HepG2 (cell line): ENCODE measurements around the gene TM4SF20. TPM values are rescaled to one million over a fixed set of nuclear protein-coding genes. Genes with fewer than 3 reads are reported as not detected.

Experiments
- ATAC-seq: fragments of 200-7000 bp; cut with Tn5 transposase; 3 replicates; pipeline ENCODE4 v1.9.1; 2020; ENCODE audit warnings: mild to moderate bottlenecking, moderate library complexity
- BruUV-seq: library from RNA; stranded (reverse); fragments of 400-500 nt; replicated peaks from 2 replicates; lab custom pipeline; 2021; lab: Mats Ljungman, UMichigan
- CTCF ChIA-PET: fragments of 300-600 bp; formaldehyde crosslinking; extraction: SDS; loops from one replicate; lab custom pipeline; 2021; ENCODE audit warnings: low total read pairs, inconsistent platforms, low intra/inter-chr PET ratio; lab: Yijun Ruan, JAX
- POLR2A ChIA-PET: fragments of 350-600 bp; sonication (Branson Sonifier 250); formaldehyde crosslinking; loops from one replicate; lab custom pipeline; 2020; ENCODE audit warnings: antibody characterized with exemption, inconsistent platforms; lab: Yijun Ruan, JAX
- DNase-seq: peaks from one replicate; pipeline ENCODE4 v3.0.0-alpha.2; 2015; ENCODE audit warnings: low spot score
- FAIRE-seq: peaks from 3 replicates; lab custom pipeline; 2011; peaks lifted over from hg19 to GRCh38; lab: Jason Lieb, UNC
- H2AFZ ChIP-seq: one replicate; pipeline ENCODE4 v1.6.1; 2011; ENCODE audit warnings: low read length, inconsistent platforms
- H3K27ac ChIP-seq: fragments of 300-600 bp; 3 replicates; pipeline ENCODE4 v1.8.0; 2011; ENCODE audit warnings: mixed run types, mild to moderate bottlenecking, mixed read lengths, low read length, inconsistent platforms; ENCODE audit not compliant: insufficient read depth; ENCODE audit errors: extremely low read length
- H3K27me3 ChIP-seq, 2 experiments: fragments of 200-600 bp in 1 of 2; 2 replicates in 1 of 2; 3 replicates in 1 of 2; pipeline versions ENCODE4 v1.6.0 to v1.8.0; 2011; ENCODE audit warnings: low read length in 2 of 2, mild to moderate bottlenecking in 2 of 2, moderate library complexity in 2 of 2, inconsistent platforms in 1 of 2; ENCODE audit not compliant: insufficient read depth in 2 of 2, control insufficient read depth in 1 of 2
- H3K36me3 ChIP-seq, 2 experiments: fragments of 200-600 bp in 1 of 2; replicated peaks in 1 of 2; 2 replicates in 1 of 2; 3 replicates in 1 of 2; pipeline versions ENCODE4 v1.5.1 to v1.8.0; 2011; ENCODE audit warnings: low read length in 2 of 2, inconsistent platforms in 1 of 2; ENCODE audit not compliant: insufficient read depth in 2 of 2, control insufficient read depth in 1 of 2
- H3K4me1 ChIP-seq: 2 replicates; pipeline ENCODE4 v1.5.1; 2012; ENCODE audit warnings: low read length, inconsistent platforms; ENCODE audit not compliant: insufficient read depth
- H3K4me2 ChIP-seq: 2 replicates; pipeline ENCODE4 v1.6.0; 2011; ENCODE audit warnings: low read depth, low read length, inconsistent platforms
- H3K4me3 ChIP-seq, 3 experiments: fragments of 200-600 bp in 1 of 3; sonication (generic), shearing (Covaris generic) in 1 of 3; replicated peaks in 1 of 3; 2 replicates each; pipeline ENCODE4 v1.5.1; 2011 to 2016; ENCODE audit warnings: low read length in 3 of 3, inconsistent platforms in 2 of 3, low read depth in 2 of 3, mild to moderate bottlenecking in 2 of 3, control low read depth in 1 of 3, mixed read lengths in 1 of 3; ENCODE audit not compliant: insufficient read depth in 1 of 3
- H3K79me2 ChIP-seq: one replicate; pipeline ENCODE4 v1.6.1; 2011; ENCODE audit warnings: low read length, inconsistent platforms; ENCODE audit not compliant: insufficient read depth
- H3K9ac ChIP-seq: 2 replicates; pipeline ENCODE4 v1.6.0; 2011; ENCODE audit warnings: mild to moderate bottlenecking, low read depth, low read length, inconsistent platforms; ENCODE audit not compliant: insufficient read depth
- H3K9me3 ChIP-seq: 2 replicates; pipeline ENCODE4 v1.5.1; 2012; ENCODE audit warnings: mild to moderate bottlenecking, low read length
- H4K20me1 ChIP-seq: 2 replicates; pipeline ENCODE4 v1.6.0; 2011; ENCODE audit warnings: inconsistent platforms, mild to moderate bottlenecking, low read length, moderate library complexity; ENCODE audit not compliant: insufficient read depth
- JUN ChIP-seq: sonication (generic); formaldehyde crosslinking; IDR thresholded peaks from 2 replicates; pipeline ENCODE4 v1.4.0; 2020; ENCODE audit warnings: mild to moderate bottlenecking, missing genetic modification reagents
- SNAPC2 ChIP-seq: sonication (generic); formaldehyde crosslinking; IDR thresholded peaks from 2 replicates; pipeline ENCODE4 v1.8.1; 2022; ENCODE audit warnings: mild to moderate bottlenecking, missing genetic modification reagents
- SOX5 ChIP-seq: IDR thresholded peaks from 2 replicates; pipeline ENCODE4 v1.6.1; 2016; ENCODE audit warnings: borderline replicate concordance
- TEAD2 ChIP-seq: sonication (generic); formaldehyde crosslinking; IDR thresholded peaks from 2 replicates; pipeline ENCODE4 v1.9.0; 2021; ENCODE audit warnings: missing genetic modification reagents
- ZNF121 ChIP-seq: sonication (generic); formaldehyde crosslinking; IDR thresholded peaks from 2 replicates; pipeline ENCODE4 v1.5.0; 2020; ENCODE audit warnings: mild to moderate bottlenecking, missing genetic modification reagents
- ZNF501 ChIP-seq: sonication (generic); formaldehyde crosslinking; IDR thresholded peaks from 2 replicates; pipeline ENCODE4 v1.5.1; 2020; ENCODE audit warnings: mild to moderate bottlenecking, moderate library complexity, missing genetic modification reagents
- ZNF530 ChIP-seq: sonication (generic); formaldehyde crosslinking; IDR thresholded peaks from 2 replicates; pipeline ENCODE4 v1.5.0; 2020; ENCODE audit warnings: low read depth, mild to moderate bottlenecking, missing genetic modification reagents
- ZNF766 ChIP-seq: sonication (generic); formaldehyde crosslinking; IDR thresholded peaks from 2 replicates; pipeline ENCODE4 v1.5.0; 2020; ENCODE audit warnings: missing genetic modification reagents, borderline replicate concordance
- whole genome bisulfite sequencing: methylation state at CpG from one replicate; pipeline ENCODE4 v1.1.6; 2017; ENCODE audit warnings: low lambda C conversion rate; 5-methylcytosine and 5-hydroxymethylcytosine counted together
- in situ Hi-C: cut with HindIII; loops from 2 replicates; pipeline ENCODE4 v1.10.0; 2017; ENCODE audit warnings: low pct_unique_long_range_greater_than_20kb; ENCODE audit not compliant: extremely low pct_ligation_motif_present
- intact Hi-C: fragments of 100-400 bp; cut with micrococcal nuclease; formaldehyde crosslinking; loops from one replicate; pipeline ENCODE4 v1.10.0; 2022; ENCODE audit not compliant: unreplicated experiment
- polyA plus RNA-seq, 8 experiments: library from polyadenylated mRNA; depleted of rRNA in 3 of 8; stranded (reverse) in 7 of 8; unstranded in 1 of 8; fragments of >200 nt; fragmentation: Illumina TruSeq in 4 of 8; extraction: Trizol in 4 of 8; gene quantifications; 2 replicates each; pipeline versions ENCODE4 v1.2.1 to v1.2.3, GENCODE V29; 2011 to 2016; ENCODE audit warnings: low read depth in 4 of 8, missing spikeins in 1 of 8, mixed read lengths in 1 of 8; ENCODE audit not compliant: insufficient read depth in 1 of 8
- total RNA-seq, 5 experiments: library from RNA; depleted of rRNA; stranded (reverse); fragments of >200 nt; fragmentation: Illumina TruSeq; extraction: Trizol; gene quantifications; 2 replicates each; pipeline ENCODE4 v1.2.3, GENCODE V29; 2016; ENCODE audit warnings: low read depth in 1 of 5
- TF ChIP-seq, protein P1 (sequence below): IDR thresholded peaks from 2 replicates; pipeline ENCODE4 v1.6.1; 2016; ENCODE audit warnings: mild to moderate bottlenecking
- TF ChIP-seq, protein P2 (sequence below): sonication (generic); formaldehyde crosslinking; conservative IDR thresholded peaks from 2 replicates; pipeline ENCODE4 v1.4.0; 2020; ENCODE audit warnings: missing genetic modification reagents
- TF ChIP-seq, protein P3 (sequence below): sonication (generic); formaldehyde crosslinking; IDR thresholded peaks from 2 replicates; pipeline ENCODE4 v1.4.0; 2020; ENCODE audit warnings: mild to moderate bottlenecking, missing genetic modification reagents
- TF ChIP-seq, protein P4 (sequence below): sonication (generic); formaldehyde crosslinking; IDR thresholded peaks from 2 replicates; pipeline ENCODE4 v1.9.0; 2021; ENCODE audit warnings: missing genetic modification reagents, borderline replicate concordance
- TF ChIP-seq, protein P5 (sequence below): sonication (generic); formaldehyde crosslinking; IDR thresholded peaks from 2 replicates; pipeline ENCODE4 v1.5.1; 2020; ENCODE audit warnings: mild to moderate bottlenecking, moderate library complexity, missing genetic modification reagents
- TF ChIP-seq, protein P6 (sequence below): conservative IDR thresholded peaks from 2 replicates; pipeline ENCODE4 v1.6.1; 2018; ENCODE audit warnings: missing genetic modification reagents

TM4SF20 gene
- total and polyA plus RNA-seq, 2 of the 13 experiments (the other 11 are each of a cell fraction or from before 2014, with no cell fraction given), result not detected

DNA sequence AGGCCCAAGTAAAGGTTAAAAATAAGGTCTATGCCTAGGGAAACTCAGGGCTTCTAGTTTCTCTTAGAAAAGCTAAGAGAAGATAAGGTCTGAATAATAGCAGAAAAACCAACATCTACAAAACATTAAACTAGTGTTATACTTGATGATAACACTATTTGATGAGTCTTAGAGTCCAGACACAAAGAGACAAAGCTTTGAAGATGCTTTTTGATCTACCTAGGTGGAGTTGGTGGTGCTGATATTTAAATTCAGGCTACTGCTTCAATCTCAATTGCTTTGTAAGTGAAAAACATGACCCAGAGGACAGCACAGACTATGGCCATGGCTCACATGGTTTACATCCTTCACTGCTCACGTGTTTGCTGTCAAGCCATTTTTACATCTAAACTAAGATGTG, 65.8 kb downstream of the TM4SF20 start (continued):
- no peak for TF ChIP-seq SNAPC2 (CRISPR knock-in tag)

DNA sequence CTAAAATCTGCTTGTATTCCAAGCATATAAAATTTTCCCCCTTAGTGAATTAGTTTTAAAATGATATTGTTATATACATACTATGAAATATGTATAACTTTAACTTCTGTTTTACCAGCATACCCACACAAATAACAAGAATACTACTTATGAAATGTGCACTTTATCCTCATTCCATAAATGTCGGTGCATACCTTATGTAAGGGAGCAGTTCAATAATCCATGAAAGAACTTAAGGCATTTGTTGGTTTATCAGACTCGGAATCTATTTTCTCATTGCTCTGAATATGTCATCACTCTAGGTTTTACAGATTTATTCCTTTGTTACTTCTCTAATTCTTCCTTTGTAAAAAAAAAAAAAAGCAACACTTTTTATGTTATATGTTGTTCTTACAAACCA, 66.5 kb downstream of the TM4SF20 start:
- Histone ChIP-seq H3K4me3 (peak overlapping the region in 2 of 3 experiments; percentile 54 to 58; a peak in 3 of 6 replicates), H3K27ac (peak overlapping the region; percentile 81), H3K36me3 (no peaks in the 10 kb centered on the region), H3K4me1 (peaks cover 56% of the 10 kb centered on the region), H3K9ac (peak overlapping the region; percentile 63), H3K4me2 (peak overlapping the region; percentile 84), H3K27me3 (no peaks in the 10 kb centered on the region), H3K9me3 (no peaks in the 10 kb centered on the region), H4K20me1 (no peaks in the 10 kb centered on the region), H3K79me2 (no peaks in the 10 kb centered on the region), H2AFZ (no peak overlapping the region)
- in situ Hi-C loops, result no loop called here
- DNase-seq (peak; percentile 66), ATAC-seq (peak; percentile 53), FAIRE-seq (no peak)
- no TSS peak for BruUV-seq
- intact Hi-C loops, result loop anchor here (2.0 to 5.0 kb wide), 2 partner anchors 14 to 75 kb away; no protein-coding TSS in a partner anchor
- 13% methylated on average over 2 of the region's 2 CpGs for WGBS
- ChIA-PET POLR2A (interaction anchor here (1.9 kb wide), 1 partner anchor 12 kb away, joined by 9 read pairs; the partner anchor contains the start of gene MFF), CTCF (no interaction called here)
- TF ChIP-seq, protein P1, sequence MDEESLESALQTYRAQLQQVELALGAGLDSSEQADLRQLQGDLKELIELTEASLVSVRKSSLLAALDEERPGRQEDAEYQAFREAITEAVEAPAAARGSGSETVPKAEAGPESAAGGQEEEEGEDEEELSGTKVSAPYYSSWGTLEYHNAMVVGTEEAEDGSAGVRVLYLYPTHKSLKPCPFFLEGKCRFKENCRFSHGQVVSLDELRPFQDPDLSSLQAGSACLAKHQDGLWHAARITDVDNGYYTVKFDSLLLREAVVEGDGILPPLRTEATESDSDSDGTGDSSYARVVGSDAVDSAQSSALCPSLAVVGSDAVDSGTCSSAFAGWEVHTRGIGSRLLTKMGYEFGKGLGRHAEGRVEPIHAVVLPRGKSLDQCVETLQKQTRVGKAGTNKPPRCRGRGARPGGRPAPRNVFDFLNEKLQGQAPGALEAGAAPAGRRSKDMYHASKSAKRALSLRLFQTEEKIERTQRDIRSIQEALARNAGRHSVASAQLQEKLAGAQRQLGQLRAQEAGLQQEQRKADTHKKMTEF (CRISPR knock-in tag), result no peak
- TF ChIP-seq, protein P2, sequence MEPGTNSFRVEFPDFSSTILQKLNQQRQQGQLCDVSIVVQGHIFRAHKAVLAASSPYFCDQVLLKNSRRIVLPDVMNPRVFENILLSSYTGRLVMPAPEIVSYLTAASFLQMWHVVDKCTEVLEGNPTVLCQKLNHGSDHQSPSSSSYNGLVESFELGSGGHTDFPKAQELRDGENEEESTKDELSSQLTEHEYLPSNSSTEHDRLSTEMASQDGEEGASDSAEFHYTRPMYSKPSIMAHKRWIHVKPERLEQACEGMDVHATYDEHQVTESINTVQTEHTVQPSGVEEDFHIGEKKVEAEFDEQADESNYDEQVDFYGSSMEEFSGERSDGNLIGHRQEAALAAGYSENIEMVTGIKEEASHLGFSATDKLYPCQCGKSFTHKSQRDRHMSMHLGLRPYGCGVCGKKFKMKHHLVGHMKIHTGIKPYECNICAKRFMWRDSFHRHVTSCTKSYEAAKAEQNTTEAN (CRISPR knock-in tag), result no peak
- TF ChIP-seq, protein P3, sequence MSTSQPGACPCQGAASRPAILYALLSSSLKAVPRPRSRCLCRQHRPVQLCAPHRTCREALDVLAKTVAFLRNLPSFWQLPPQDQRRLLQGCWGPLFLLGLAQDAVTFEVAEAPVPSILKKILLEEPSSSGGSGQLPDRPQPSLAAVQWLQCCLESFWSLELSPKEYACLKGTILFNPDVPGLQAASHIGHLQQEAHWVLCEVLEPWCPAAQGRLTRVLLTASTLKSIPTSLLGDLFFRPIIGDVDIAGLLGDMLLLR (CRISPR knock-in tag), result no peak
- TF ChIP-seq, protein P4, sequence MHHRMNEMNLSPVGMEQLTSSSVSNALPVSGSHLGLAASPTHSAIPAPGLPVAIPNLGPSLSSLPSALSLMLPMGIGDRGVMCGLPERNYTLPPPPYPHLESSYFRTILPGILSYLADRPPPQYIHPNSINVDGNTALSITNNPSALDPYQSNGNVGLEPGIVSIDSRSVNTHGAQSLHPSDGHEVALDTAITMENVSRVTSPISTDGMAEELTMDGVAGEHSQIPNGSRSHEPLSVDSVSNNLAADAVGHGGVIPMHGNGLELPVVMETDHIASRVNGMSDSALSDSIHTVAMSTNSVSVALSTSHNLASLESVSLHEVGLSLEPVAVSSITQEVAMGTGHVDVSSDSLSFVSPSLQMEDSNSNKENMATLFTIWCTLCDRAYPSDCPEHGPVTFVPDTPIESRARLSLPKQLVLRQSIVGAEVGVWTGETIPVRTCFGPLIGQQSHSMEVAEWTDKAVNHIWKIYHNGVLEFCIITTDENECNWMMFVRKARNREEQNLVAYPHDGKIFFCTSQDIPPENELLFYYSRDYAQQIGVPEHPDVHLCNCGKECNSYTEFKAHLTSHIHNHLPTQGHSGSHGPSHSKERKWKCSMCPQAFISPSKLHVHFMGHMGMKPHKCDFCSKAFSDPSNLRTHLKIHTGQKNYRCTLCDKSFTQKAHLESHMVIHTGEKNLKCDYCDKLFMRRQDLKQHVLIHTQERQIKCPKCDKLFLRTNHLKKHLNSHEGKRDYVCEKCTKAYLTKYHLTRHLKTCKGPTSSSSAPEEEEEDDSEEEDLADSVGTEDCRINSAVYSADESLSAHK (CRISPR knock-in tag), result no peak
- no peak for TF ChIP-seq ZNF501 (CRISPR knock-in tag)
- TF ChIP-seq SOX5 (CRISPR knock-in tag), result 0 out of 2 replicates have a peak, but pooled peaks have one; percentile 14
- TF ChIP-seq ZNF121 (CRISPR knock-in tag), result no peak
- TF ChIP-seq, protein P5, sequence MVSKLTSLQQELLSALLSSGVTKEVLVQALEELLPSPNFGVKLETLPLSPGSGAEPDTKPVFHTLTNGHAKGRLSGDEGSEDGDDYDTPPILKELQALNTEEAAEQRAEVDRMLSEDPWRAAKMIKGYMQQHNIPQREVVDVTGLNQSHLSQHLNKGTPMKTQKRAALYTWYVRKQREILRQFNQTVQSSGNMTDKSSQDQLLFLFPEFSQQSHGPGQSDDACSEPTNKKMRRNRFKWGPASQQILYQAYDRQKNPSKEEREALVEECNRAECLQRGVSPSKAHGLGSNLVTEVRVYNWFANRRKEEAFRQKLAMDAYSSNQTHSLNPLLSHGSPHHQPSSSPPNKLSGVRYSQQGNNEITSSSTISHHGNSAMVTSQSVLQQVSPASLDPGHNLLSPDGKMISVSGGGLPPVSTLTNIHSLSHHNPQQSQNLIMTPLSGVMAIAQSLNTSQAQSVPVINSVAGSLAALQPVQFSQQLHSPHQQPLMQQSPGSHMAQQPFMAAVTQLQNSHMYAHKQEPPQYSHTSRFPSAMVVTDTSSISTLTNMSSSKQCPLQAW, result no peak
- TF ChIP-seq, protein P6, sequence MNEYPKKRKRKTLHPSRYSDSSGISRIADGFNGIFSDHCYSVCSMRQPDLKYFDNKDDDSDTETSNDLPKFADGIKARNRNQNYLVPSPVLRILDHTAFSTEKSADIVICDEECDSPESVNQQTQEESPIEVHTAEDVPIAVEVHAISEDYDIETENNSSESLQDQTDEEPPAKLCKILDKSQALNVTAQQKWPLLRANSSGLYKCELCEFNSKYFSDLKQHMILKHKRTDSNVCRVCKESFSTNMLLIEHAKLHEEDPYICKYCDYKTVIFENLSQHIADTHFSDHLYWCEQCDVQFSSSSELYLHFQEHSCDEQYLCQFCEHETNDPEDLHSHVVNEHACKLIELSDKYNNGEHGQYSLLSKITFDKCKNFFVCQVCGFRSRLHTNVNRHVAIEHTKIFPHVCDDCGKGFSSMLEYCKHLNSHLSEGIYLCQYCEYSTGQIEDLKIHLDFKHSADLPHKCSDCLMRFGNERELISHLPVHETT, result no peak
- TF ChIP-seq ZNF766 (CRISPR knock-in tag), result no peak
- TF ChIP-seq ZNF530 (CRISPR knock-in tag), result no peak
- TF ChIP-seq TEAD2, result no peak
- no peak for TF ChIP-seq JUN
